Esophagus squamous epithelium (tissue), 5 donors: Measurements from ENCODE around the gene BLVRA. TPM values are rescaled to one million over a fixed set of nuclear protein-coding genes. Genes with fewer than 3 reads are reported as not detected.

Experiments used
- DNase-seq: peaks from one replicate; lab custom pipeline; 2025; lab: John Stamatoyannopoulos, UW
- H3K27ac ChIP-seq, 4 donors: fragments of 200-600 bp; sonication (generic); one replicate each; pipeline ENCODE4 v1.5.1; 2016 to 2019; ENCODE audit warnings: mild to moderate bottlenecking in 1 of 4
- H3K27me3 ChIP-seq, 4 donors: fragments of 200-600 bp; sonication (generic); 1 replicate in 3 of 4; 2 replicates in 1 of 4; pipeline versions ENCODE4 v1.5.1 to v1.6.0; 2017 to 2021; ENCODE audit warnings: antibody characterized with exemption in 1 of 4
- H3K36me3 ChIP-seq, 3 donors: fragments of 200-600 bp; sonication (generic); one replicate each; pipeline ENCODE4 v1.5.1; 2016 to 2019
- H3K4me1 ChIP-seq, 3 donors: fragments of 200-600 bp; sonication (generic); one replicate each; pipeline ENCODE4 v1.5.1; 2017 to 2019
- H3K4me3 ChIP-seq, 4 donors: fragments of 200-600 bp; sonication (generic); 1 replicate in 3 of 4; 2 replicates in 1 of 4; pipeline ENCODE4 v1.5.1; 2016 to 2019; ENCODE audit warnings: mild to moderate bottlenecking in 2 of 4, moderate library complexity in 1 of 4
- H3K9me3 ChIP-seq, 3 donors: fragments of 200-600 bp; sonication (generic); one replicate each; pipeline ENCODE4 v1.5.1; 2016 to 2019
- POLR2A ChIP-seq, 4 donors: fragments of 450-650 bp; IDR thresholded peaks; one replicate each; pipeline ENCODE4 v1.6.1; 2017; ENCODE audit warnings: antibody characterized with exemption in 4 of 4, mild to moderate bottlenecking in 4 of 4, moderate library complexity in 3 of 4
- WGBS, 2 donors: methylation state at CpG; one replicate each; pipeline ENCODE4 v1.1.5; 2018; 5-methylcytosine and 5-hydroxymethylcytosine counted together
- intact Hi-C: fragments of 100-400 bp; cut with DNase I; formaldehyde crosslinking; loops from one replicate; pipeline ENCODE4 v1.15.0; 2022
- total RNA-seq, 4 donors: library from RNA; depleted of rRNA; stranded (reverse); fragments of >200 nt; gene quantifications; one replicate each; pipeline ENCODE4 v1.1.0, GENCODE V29; 2016
- TF ChIP-seq, protein P1 (sequence below), 6 experiments: fragments of 450-650 bp in 4 of 6; fragments of 200-600 bp in 2 of 6; sonication (generic) in 2 of 6; IDR thresholded peaks; one replicate each; pipeline ENCODE4 v1.5.1; 2016 to 2019; ENCODE audit warnings: antibody characterized with exemption in 6 of 6, mild to moderate bottlenecking in 4 of 6, moderate library complexity in 4 of 6
- donor health status: DM: yes; HTN: yes; CAD: no.

The BLVRA gene
- total RNA-seq, 4 donors from 2014 or later = 34.2 to 83.2 (median 60.4) TPM

DNA sequence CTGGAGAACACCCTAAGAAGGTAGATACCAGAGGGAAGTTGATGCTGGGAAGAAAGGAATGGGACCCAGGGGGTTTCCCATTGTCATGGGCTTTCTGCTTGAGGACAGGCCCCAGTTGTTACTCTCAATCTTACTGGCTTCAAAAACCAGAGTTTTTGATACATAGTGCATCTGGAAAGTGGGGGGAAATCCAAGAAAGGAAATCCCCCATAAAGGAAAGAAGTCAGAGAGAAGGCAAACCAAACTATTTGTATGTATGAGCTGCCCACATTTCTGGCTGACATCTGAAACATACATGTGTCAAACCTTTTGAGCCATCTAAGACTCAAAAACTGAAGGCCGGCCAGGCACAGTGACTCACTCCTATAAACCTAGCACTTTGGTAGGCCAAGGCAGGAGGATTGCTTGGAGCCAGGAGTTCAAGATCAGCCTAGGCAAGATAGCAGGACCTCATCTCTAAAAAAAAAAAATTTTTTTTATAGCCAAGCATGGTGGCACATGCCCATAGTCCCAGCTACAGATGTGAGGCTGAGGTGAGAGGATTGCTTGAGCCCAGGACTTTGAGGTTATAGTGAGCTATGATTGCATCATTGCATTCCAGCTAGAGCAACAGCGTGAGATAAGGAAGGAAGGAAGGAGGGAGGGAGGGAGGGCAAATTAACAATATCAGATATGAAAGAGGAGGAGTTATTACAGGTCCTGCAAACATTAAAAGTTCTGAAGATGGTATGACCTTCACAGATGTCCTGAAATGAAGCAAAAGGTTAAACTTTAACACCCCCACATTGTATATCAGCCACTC lies 22.5 kb upstream of the BLVRA start:
- intact Hi-C loops = no loop called here
- H3K4me1 ChIP-seq = no peaks in the 10 kb centered on the region
- no peaks in the 10 kb centered on the region for H3K27me3 ChIP-seq
- no peak overlapping the region for H3K27ac ChIP-seq
- H3K36me3 ChIP-seq = no peaks in the 10 kb centered on the region
- no peak for DNase-seq
- TF ChIP-seq, protein P1, sequence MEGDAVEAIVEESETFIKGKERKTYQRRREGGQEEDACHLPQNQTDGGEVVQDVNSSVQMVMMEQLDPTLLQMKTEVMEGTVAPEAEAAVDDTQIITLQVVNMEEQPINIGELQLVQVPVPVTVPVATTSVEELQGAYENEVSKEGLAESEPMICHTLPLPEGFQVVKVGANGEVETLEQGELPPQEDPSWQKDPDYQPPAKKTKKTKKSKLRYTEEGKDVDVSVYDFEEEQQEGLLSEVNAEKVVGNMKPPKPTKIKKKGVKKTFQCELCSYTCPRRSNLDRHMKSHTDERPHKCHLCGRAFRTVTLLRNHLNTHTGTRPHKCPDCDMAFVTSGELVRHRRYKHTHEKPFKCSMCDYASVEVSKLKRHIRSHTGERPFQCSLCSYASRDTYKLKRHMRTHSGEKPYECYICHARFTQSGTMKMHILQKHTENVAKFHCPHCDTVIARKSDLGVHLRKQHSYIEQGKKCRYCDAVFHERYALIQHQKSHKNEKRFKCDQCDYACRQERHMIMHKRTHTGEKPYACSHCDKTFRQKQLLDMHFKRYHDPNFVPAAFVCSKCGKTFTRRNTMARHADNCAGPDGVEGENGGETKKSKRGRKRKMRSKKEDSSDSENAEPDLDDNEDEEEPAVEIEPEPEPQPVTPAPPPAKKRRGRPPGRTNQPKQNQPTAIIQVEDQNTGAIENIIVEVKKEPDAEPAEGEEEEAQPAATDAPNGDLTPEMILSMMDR (IDR thresholded peaks at IDR 0.05) = no peak
- no peak for TF ChIP-seq POLR2A (IDR thresholded peaks at IDR 0.05)
- 35 to 58% methylated on average over 2 of the region's 2 CpGs for WGBS, 2 donors
- H3K4me3 ChIP-seq = no peak overlapping the region
- H3K9me3 ChIP-seq = no peaks in the 10 kb centered on the region

GRCh38 chr7:43737467-43738127 lies 20.9 kb upstream of the BLVRA start:
- H3K4me1 ChIP-seq = no peaks in the 10 kb centered on the region
- TF ChIP-seq POLR2A (IDR thresholded peaks at IDR 0.05) = no peak
- 83 to 95% methylated on average over 3 of the region's 6 CpGs for WGBS, 2 donors
- H3K36me3 ChIP-seq = no peaks in the 10 kb centered on the region
- H3K27ac ChIP-seq = no peak overlapping the region
- no peaks in the 10 kb centered on the region for H3K9me3 ChIP-seq
- H3K27me3 ChIP-seq = no peaks in the 10 kb centered on the region
- H3K4me3 ChIP-seq = no peak overlapping the region
- no peak for DNase-seq
- intact Hi-C loops = no loop called here

- no peak for DNase-seq
- intact Hi-C loops = no loop called here
- H3K36me3 ChIP-seq = no peaks in the 10 kb centered on the region
- H3K27ac ChIP-seq = no peak overlapping the region
- H3K27me3 ChIP-seq = no peaks in the 10 kb centered on the region
- H3K4me1 ChIP-seq = no peaks in the 10 kb centered on the region
- H3K4me3 ChIP-seq = no peak overlapping the region
- H3K9me3 ChIP-seq = no peaks in the 10 kb centered on the region
- TF ChIP-seq POLR2A (IDR thresholded peaks at IDR 0.05) = no peak
- TF ChIP-seq, protein P1 (IDR thresholded peaks at IDR 0.05) = no peak
Observed at GRCh38 chr7:43742692-43743091, 15.8 kb upstream of the BLVRA start.

DNA sequence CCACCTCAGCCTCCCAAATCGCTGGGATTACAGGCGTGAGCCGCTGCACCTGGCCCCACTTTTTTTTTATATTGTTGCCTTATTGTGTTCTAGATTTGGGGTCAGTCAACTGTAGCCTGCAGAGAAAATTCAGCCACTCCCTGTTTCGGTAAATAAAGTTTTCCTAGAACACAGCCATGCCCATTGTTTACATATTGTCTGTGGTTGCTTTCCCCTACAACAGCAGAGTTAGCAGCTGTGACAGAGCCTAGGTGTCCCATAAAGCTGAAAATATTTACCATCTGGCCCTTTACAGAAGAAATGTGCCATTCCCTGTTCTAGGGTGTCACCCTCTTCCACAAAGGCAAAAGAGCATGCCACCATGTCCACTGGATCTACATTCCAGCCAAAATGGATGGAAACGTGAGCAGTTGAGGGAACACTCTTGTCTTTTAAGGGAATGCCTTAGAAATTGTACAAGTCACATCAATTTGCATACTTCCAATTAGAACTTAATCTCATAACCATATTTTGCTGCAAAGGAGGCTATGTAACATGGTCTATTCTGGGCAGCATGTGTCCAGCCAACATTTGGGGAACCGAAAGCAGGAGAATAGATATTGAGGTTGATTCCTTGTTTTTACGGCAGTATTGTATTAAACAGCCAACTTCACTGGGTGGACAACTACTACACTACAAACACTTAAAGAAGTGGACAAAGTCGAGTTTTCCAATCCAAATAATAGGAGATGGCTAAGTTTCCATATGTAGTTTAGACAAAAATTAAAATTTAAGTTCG lies 11.0 kb upstream of the BLVRA start:
- H3K9me3 ChIP-seq = no peaks in the 10 kb centered on the region
- no peak for DNase-seq
- intact Hi-C loops = no loop called here
- H3K27me3 ChIP-seq = peaks cover 0 to 7% (median 0%) of the 10 kb centered on the region in 4 donors
- TF ChIP-seq, protein P1 (IDR thresholded peaks at IDR 0.05) = no peak
- no peak for TF ChIP-seq POLR2A (IDR thresholded peaks at IDR 0.05)
- H3K36me3 ChIP-seq = no peaks in the 10 kb centered on the region
- no peaks in the 10 kb centered on the region for H3K4me1 ChIP-seq
- H3K4me3 ChIP-seq = no peak overlapping the region
- H3K27ac ChIP-seq = no peak overlapping the region
- WGBS, 2 donors = 81 to 87% methylated on average over 9 of the region's 9 CpGs

DNA sequence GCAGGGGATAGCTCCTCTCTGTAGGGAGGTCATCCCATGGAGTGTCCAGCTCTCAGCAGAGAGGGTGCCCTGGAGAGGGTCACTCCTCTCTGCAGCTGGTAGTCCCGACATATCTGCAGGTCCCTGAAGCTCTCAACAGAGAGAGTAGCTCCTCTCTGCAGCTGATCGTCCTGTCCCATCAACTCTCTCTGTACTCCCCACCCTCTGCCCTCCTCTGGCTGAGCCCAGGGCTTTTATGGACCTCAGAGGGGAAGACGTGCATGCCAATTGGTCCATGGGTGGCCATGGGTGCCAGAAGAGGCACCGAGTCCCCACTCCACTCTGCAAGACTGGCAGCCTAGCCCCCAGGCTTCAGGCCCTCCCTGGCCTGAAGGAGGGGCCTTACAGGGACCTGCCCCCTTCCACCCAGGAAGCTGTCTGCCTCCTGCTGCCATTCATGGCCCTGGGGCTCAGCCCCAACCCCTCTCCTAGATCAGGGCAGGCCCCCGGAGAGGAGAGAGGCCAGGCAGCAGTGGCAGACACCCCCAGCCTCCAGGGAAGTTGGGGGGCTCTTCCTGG lies 9.0 kb upstream of the BLVRA start:
- intact Hi-C loops = no loop called here
- H3K9me3 ChIP-seq = no peaks in the 10 kb centered on the region
- WGBS, 2 donors = 62 to 80% methylated on average over 1 to 3 of the region's 5 CpGs
- H3K27ac ChIP-seq = no peak overlapping the region
- TF ChIP-seq, protein P1 (IDR thresholded peaks at IDR 0.05) = no peak
- TF ChIP-seq POLR2A (IDR thresholded peaks at IDR 0.05) = no peak
- DNase-seq = no peak
- peaks cover 0 to 7% (median 0%) of the 10 kb centered on the region in 3 donors for H3K4me1 ChIP-seq
- no peak overlapping the region for H3K4me3 ChIP-seq
- H3K27me3 ChIP-seq = peaks cover 0 to 7% (median 0%) of the 10 kb centered on the region in 4 donors
- H3K36me3 ChIP-seq = no peaks in the 10 kb centered on the region
